H9 (cell line): ENCODE data around the gene DAND5. TPM values are rescaled to one million over a fixed set of nuclear protein-coding genes. Genes with fewer than 3 reads are reported as not detected.

Experiments used
- DNase-seq: peaks from one replicate; pipeline ENCODE4 v3.0.0-alpha.2; 2017
- H2AFZ ChIP-seq: one replicate; pipeline ENCODE4 v1.6.1; 2013; ENCODE audit warnings: mild to moderate bottlenecking, low read length, control low read depth, moderate library complexity
- H2AK5ac ChIP-seq: 2 replicates; pipeline ENCODE4 v1.6.1; 2013; ENCODE audit warnings: low read length, control low read depth, mixed read lengths; ENCODE audit not compliant: insufficient read length
- H2BK120ac ChIP-seq: one replicate; pipeline ENCODE4 v1.6.1; 2013; ENCODE audit warnings: low read depth, mild to moderate bottlenecking, low read length, control low read depth, inconsistent platforms; ENCODE audit not compliant: poor library complexity, severe bottlenecking
- H2BK12ac ChIP-seq: 2 replicates; pipeline ENCODE4 v1.6.1; 2013; ENCODE audit warnings: low read length, control low read depth, mixed read lengths, low read depth; ENCODE audit not compliant: insufficient read length
- H2BK15ac ChIP-seq: 2 replicates; pipeline ENCODE4 v1.6.1; 2013; ENCODE audit warnings: low read depth, low read length, control low read depth
- H2BK20ac ChIP-seq: one replicate; pipeline ENCODE4 v1.6.1; 2013; ENCODE audit warnings: low read depth, mild to moderate bottlenecking, low read length, control low read depth, inconsistent platforms; ENCODE audit not compliant: poor library complexity, severe bottlenecking
- H2BK5ac ChIP-seq: 2 replicates; pipeline ENCODE4 v1.6.1; 2013; ENCODE audit warnings: low read length, control low read depth, mixed read lengths; ENCODE audit not compliant: insufficient read length
- H3K14ac ChIP-seq: 2 replicates; pipeline ENCODE4 v1.6.1; 2013; ENCODE audit warnings: low read length, control low read depth; ENCODE audit not compliant: insufficient read depth
- H3K18ac ChIP-seq: 2 replicates; pipeline ENCODE4 v1.6.1; 2013; ENCODE audit warnings: low read depth, mild to moderate bottlenecking, mixed read lengths, low read length, control low read depth; ENCODE audit not compliant: insufficient read length
- H3K23ac ChIP-seq: 2 replicates; pipeline ENCODE4 v1.6.1; 2013; ENCODE audit warnings: low read length, control low read depth, mixed read lengths, low read depth; ENCODE audit not compliant: insufficient read length
- H3K23me2 ChIP-seq: 2 replicates; pipeline ENCODE4 v1.6.1; 2013; ENCODE audit warnings: low read depth, mild to moderate bottlenecking, mixed read lengths, low read length, control low read depth; ENCODE audit not compliant: insufficient read length, poor library complexity, severe bottlenecking
- H3K27ac ChIP-seq: 2 replicates; pipeline ENCODE4 v1.5.1; 2013; ENCODE audit warnings: low read length, control low read depth, mixed read lengths, low read depth; ENCODE audit not compliant: insufficient read length
- H3K27me3 ChIP-seq: 2 replicates; pipeline ENCODE4 v1.6.1; 2013; ENCODE audit warnings: low read length, control low read depth, inconsistent platforms; ENCODE audit not compliant: insufficient read depth
- H3K4ac ChIP-seq: 2 replicates; pipeline ENCODE4 v1.6.1; 2013; ENCODE audit warnings: low read depth, mild to moderate bottlenecking, control low read depth, inconsistent platforms, low read length, moderate library complexity
- H3K4me1 ChIP-seq: 2 replicates; pipeline ENCODE4 v1.6.1; 2013; ENCODE audit warnings: low read length, control low read depth, inconsistent platforms; ENCODE audit not compliant: insufficient read depth
- H3K4me2 ChIP-seq: 2 replicates; pipeline ENCODE4 v1.6.1; 2013; ENCODE audit warnings: low read length, control low read depth, mixed read lengths; ENCODE audit not compliant: insufficient read length, insufficient read depth
- H3K56ac ChIP-seq: 2 replicates; pipeline ENCODE4 v1.6.1; 2013; ENCODE audit warnings: low read depth, mild to moderate bottlenecking, mixed read lengths, low read length, control low read depth; ENCODE audit not compliant: insufficient read length
- H3K79me1 ChIP-seq: 2 replicates; pipeline ENCODE4 v1.6.1; 2013; ENCODE audit warnings: low read depth, mild to moderate bottlenecking, moderate library complexity, low read length, control low read depth, inconsistent platforms; ENCODE audit not compliant: insufficient read depth, poor library complexity, severe bottlenecking
- H3K79me2 ChIP-seq: 2 replicates; pipeline ENCODE4 v1.6.1; 2013; ENCODE audit warnings: low read length, control low read depth, inconsistent platforms; ENCODE audit not compliant: insufficient read depth
- H3K9ac ChIP-seq: 2 replicates; pipeline ENCODE4 v1.6.1; 2013; ENCODE audit warnings: low read length, control low read depth, mixed read lengths; ENCODE audit not compliant: insufficient read length; ENCODE audit errors: extremely low read depth
- H3K9me3 ChIP-seq: one replicate; pipeline ENCODE4 v1.6.1; 2013; ENCODE audit warnings: low read depth, low read length, inconsistent platforms; ENCODE audit not compliant: control insufficient read depth
- H3T11ph ChIP-seq: one replicate; pipeline ENCODE4 v1.6.1; 2013; ENCODE audit warnings: mild to moderate bottlenecking, low read length, control low read depth, inconsistent platforms
- H4K20me1 ChIP-seq: one replicate; pipeline ENCODE4 v1.6.1; 2013; ENCODE audit not compliant: control insufficient read depth, insufficient read length, insufficient read depth
- H4K5ac ChIP-seq: 2 replicates; pipeline ENCODE4 v1.6.1; 2013; ENCODE audit warnings: low read depth, mild to moderate bottlenecking, mixed read lengths, low read length, control low read depth; ENCODE audit not compliant: insufficient read length
- H4K8ac ChIP-seq: replicated peaks from 2 replicates; pipeline ENCODE4 v1.6.1; 2013; ENCODE audit warnings: low read length, control low read depth, mixed read lengths, low read depth; ENCODE audit not compliant: insufficient read length
- H4K91ac ChIP-seq: 2 replicates; pipeline ENCODE4 v1.6.1; 2013; ENCODE audit warnings: low read depth, mild to moderate bottlenecking, moderate library complexity, mixed read lengths, low read length, control low read depth; ENCODE audit not compliant: insufficient read length
- H3K27ac Mint-ChIP-seq, 3 experiments: 2 replicates in 2 of 3; 3 replicates in 1 of 3; pipeline ENCODE4 v1.8.0; 2020 to 2021; ENCODE audit warnings: mixed read lengths in 3 of 3, mild to moderate bottlenecking in 1 of 3, moderate library complexity in 1 of 3
- H3K27me3 Mint-ChIP-seq: 2 replicates; pipeline ENCODE4 v1.8.0; 2021; ENCODE audit warnings: low read depth, mild to moderate bottlenecking, moderate library complexity, mixed read lengths
- H3K36me3 Mint-ChIP-seq, 3 experiments: 2 replicates in 2 of 3; 3 replicates in 1 of 3; pipeline ENCODE4 v1.8.0; 2020 to 2021; ENCODE audit warnings: low read depth in 3 of 3, mixed read lengths in 3 of 3; ENCODE audit not compliant: insufficient read depth in 1 of 3
- H3K4me1 Mint-ChIP-seq, 2 experiments: 2 replicates each; pipeline ENCODE4 v1.8.0; 2020; ENCODE audit warnings: mixed read lengths in 2 of 2
- H3K4me3 Mint-ChIP-seq, 2 experiments: 2 replicates in 1 of 2; 3 replicates in 1 of 2; pipeline ENCODE4 v1.8.0; 2020 to 2021; ENCODE audit warnings: mild to moderate bottlenecking in 2 of 2, mixed read lengths in 2 of 2, moderate library complexity in 1 of 2
- H3K9me3 Mint-ChIP-seq, 2 experiments: 2 replicates in 1 of 2; 3 replicates in 1 of 2; pipeline ENCODE4 v1.8.0; 2020; ENCODE audit warnings: mild to moderate bottlenecking in 2 of 2, mixed read lengths in 2 of 2, moderate library complexity in 1 of 2
- WGBS: extraction: QIAGEN DNeasy Blood & Tissue Kit; methylation state at CpG from one replicate; pipeline ENCODE4 v1.1.7; 2013; ENCODE audit warnings: missing lambda C conversion rate, low lambda C conversion rate, mixed read lengths; ENCODE audit not compliant: insufficient read length; ENCODE audit errors: extremely low coverage; 5-methylcytosine and 5-hydroxymethylcytosine counted together
- total RNA-seq: library from RNA; stranded (reverse); gene quantifications from 2 replicates; pipeline ENCODE4 v1.2.1, GENCODE V29; 2021
- TF ChIP-seq, protein P1 (sequence below): fragments of 200-600 bp; sonication (generic); conservative IDR thresholded peaks from 3 replicates; pipeline ENCODE4 v1.8.0; 2021; ENCODE audit warnings: antibody characterized with exemption, mild to moderate bottlenecking

The DAND5 gene
- total RNA-seq, 1 experiment from 2014 or later: 0.11 TPM

DNA sequence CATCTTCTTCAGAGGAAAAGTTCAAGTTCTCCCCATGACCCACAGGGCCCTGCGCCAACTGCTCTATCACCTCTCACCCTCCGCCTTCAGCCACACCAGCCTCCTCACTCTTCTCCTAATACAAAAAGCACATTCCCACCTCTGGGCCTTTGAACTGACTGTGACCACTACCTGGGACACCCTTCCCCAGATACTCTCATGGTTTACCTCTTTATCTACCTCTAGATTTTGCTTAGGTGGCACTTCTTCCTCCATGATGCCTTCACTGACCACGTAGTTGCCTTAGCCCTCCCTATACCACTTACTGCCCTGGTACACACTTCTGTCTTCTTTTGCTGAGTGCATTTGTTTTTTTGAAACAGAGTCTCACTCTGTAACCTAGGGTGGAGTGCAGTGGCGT, 46.4 kb upstream of the DAND5 start:
- Histone ChIP-seq H2BK20ac (no peak overlapping the region), H3K18ac (no peak overlapping the region), H3K23ac (no peak overlapping the region), H4K8ac (no peak overlapping the region), H4K5ac (no peak overlapping the region), H3K9me3 (no peaks in the 10 kb centered on the region), H2AFZ (no peak overlapping the region), H2BK15ac (no peak overlapping the region), H3K56ac (no peak overlapping the region), H3K23me2 (no peaks in the 10 kb centered on the region), H3K79me2 (no peaks in the 10 kb centered on the region), H4K91ac (no peak overlapping the region), H2BK12ac (no peak overlapping the region), H3K27me3 (peaks cover 5% of the 10 kb centered on the region; the same call in 1 of the 2 replicates), H3K4me2 (no peak overlapping the region), H3K27ac (no peak overlapping the region), H3K4ac (no peak overlapping the region), H4K20me1 (peaks cover 5% of the 10 kb centered on the region), H3K4me1 (no peaks in the 10 kb centered on the region), H3K79me1 (no peaks in the 10 kb centered on the region), H3K9ac (no peak overlapping the region), H3T11ph (no peak overlapping the region), H2BK5ac (no peak overlapping the region), H2BK120ac (no peak overlapping the region), H3K14ac (no peak overlapping the region), H2AK5ac (no peak overlapping the region)
- no peak for DNase-seq
- Mint-ChIP-seq H3K36me3 (peaks cover 44 to 55% (median 49%) of the 10 kb centered on the region in 3 experiments; a peak in 6 of 7 replicates), H3K27ac (no peak overlapping the region), H3K27me3 (peaks cover 15% of the 10 kb centered on the region), H3K4me1 (0 out of 4 replicates have a peak, but pooled peaks cover 0 to 6% of the 10 kb centered on the region in 2 experiments), H3K4me3 (peak overlapping the region in 1 of 2 experiments; percentile 5; a peak in 1 of 5 replicates), H3K9me3 (peaks cover 7 to 8% of the 10 kb centered on the region in 2 experiments)
- WGBS: no CpG with 5 or more reads among the region's 4 CpGs
- TF ChIP-seq, protein P1, sequence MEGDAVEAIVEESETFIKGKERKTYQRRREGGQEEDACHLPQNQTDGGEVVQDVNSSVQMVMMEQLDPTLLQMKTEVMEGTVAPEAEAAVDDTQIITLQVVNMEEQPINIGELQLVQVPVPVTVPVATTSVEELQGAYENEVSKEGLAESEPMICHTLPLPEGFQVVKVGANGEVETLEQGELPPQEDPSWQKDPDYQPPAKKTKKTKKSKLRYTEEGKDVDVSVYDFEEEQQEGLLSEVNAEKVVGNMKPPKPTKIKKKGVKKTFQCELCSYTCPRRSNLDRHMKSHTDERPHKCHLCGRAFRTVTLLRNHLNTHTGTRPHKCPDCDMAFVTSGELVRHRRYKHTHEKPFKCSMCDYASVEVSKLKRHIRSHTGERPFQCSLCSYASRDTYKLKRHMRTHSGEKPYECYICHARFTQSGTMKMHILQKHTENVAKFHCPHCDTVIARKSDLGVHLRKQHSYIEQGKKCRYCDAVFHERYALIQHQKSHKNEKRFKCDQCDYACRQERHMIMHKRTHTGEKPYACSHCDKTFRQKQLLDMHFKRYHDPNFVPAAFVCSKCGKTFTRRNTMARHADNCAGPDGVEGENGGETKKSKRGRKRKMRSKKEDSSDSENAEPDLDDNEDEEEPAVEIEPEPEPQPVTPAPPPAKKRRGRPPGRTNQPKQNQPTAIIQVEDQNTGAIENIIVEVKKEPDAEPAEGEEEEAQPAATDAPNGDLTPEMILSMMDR: no peak
